Kidney (tissue), 14 donors: Measurements from ENCODE around the gene ADGRL3. TPM values are rescaled to one million over a fixed set of nuclear protein-coding genes. Genes with fewer than 3 reads are reported as not detected.

Experiments used
- DNase-seq, 5 donors: peaks; one replicate each; pipeline ENCODE4 v3.0.0-alpha.2; 2013 to 2020
- FAIRE-seq: peaks from 2 replicates; lab custom pipeline; 2012; peaks lifted over from hg19 to GRCh38; lab: Jason Lieb, UNC
- H3K27ac ChIP-seq, 2 donors: one replicate each; pipeline ENCODE4 v1.7.0; 2013; ENCODE audit warnings: low read depth in 2 of 2, low read length in 2 of 2, inconsistent platforms in 1 of 2
- H3K27me3 ChIP-seq: one replicate; pipeline ENCODE4 v1.7.1; 2013; ENCODE audit warnings: low read length, inconsistent platforms; ENCODE audit not compliant: control insufficient read depth, insufficient read depth
- H3K36me3 ChIP-seq, 3 donors: one replicate each; pipeline versions ENCODE4 v1.7.0 to v1.7.1; 2013; ENCODE audit warnings: low read length in 3 of 3, control low read depth in 1 of 3, inconsistent platforms in 1 of 3; ENCODE audit not compliant: insufficient read depth in 3 of 3, control insufficient read depth in 2 of 3
- H3K4me1 ChIP-seq, 3 donors: one replicate each; pipeline versions ENCODE4 v1.7.0 to v1.7.1; 2013; ENCODE audit warnings: low read length in 3 of 3, inconsistent platforms in 1 of 3, low read depth in 1 of 3; ENCODE audit not compliant: control insufficient read depth in 2 of 3, insufficient read depth in 2 of 3
- H3K4me3 ChIP-seq, 3 donors: one replicate each; pipeline versions ENCODE4 v1.7.0 to v1.8.1; 2013; ENCODE audit warnings: low read length in 3 of 3, control low read depth in 1 of 3, inconsistent platforms in 1 of 3
- H3K9ac ChIP-seq, 3 donors: one replicate each; pipeline versions ENCODE4 v1.7.0 to v1.7.1; 2013; ENCODE audit warnings: low read length in 3 of 3, control low read depth in 1 of 3, inconsistent platforms in 1 of 3
- H3K9me3 ChIP-seq, 3 donors: one replicate each; pipeline versions ENCODE4 v1.7.0 to v1.7.1; 2013; ENCODE audit warnings: low read length in 3 of 3, control low read depth in 1 of 3, inconsistent platforms in 1 of 3; ENCODE audit not compliant: control insufficient read depth in 2 of 3, insufficient read depth in 1 of 3
- CTCF ChIP-seq: IDR thresholded peaks from 3 replicates; pipeline ENCODE4 v1.5.1; 2012; ENCODE audit warnings: mild to moderate bottlenecking, moderate library complexity, borderline replicate concordance; ENCODE audit not compliant: insufficient read depth; ENCODE audit errors: extremely low read depth
- intact Hi-C: fragments of 100-400 bp; cut with DNase I; formaldehyde crosslinking; loops from one replicate; pipeline ENCODE4 v1.11.1; 2022
- polyA plus RNA-seq: library from polyadenylated mRNA; stranded (reverse); fragments of 350-450 nt; fragmentation: Illumina TruSeq; extraction: RNeasy Lipid Tissue Mini Kit (QIAGEN cat#74804); gene quantifications from one replicate; pipeline ENCODE4 v1.2.3, GENCODE V29; 2014; ENCODE audit warnings: low read depth, low replicate concordance; ENCODE audit not compliant: insufficient read depth
- total RNA-seq: library from RNA; stranded (reverse); fragmentation: NEBNext Ultra II Directional; extraction: Animal tissue kit (Norgen Biotek cat#: 25700); gene quantifications from one replicate; pipeline ENCODE4 v1.2.1, GENCODE V29; 2021
- donor health status: control.
- donor health status: control.
- donor health status: control.
- donor health status: control.
- donor health status: control.
- donor health status: DM: yes; HTN: yes; CAD: no.
- donor health status: Normal renal cell carcinoma (clear cell type).

Gene ADGRL3
- total and polyA plus RNA-seq, 2 donors from 2014 or later, result 1.3 to 8.9 TPM

GRCh38 chr4:61997831-61998230, 797.7 kb downstream of the ADGRL3 start:
- no peak for TF ChIP-seq CTCF
- Histone ChIP-seq H3K9ac (no peak overlapping the region), H3K4me1 (no peaks in the 10 kb centered on the region), H3K4me3 (no peak overlapping the region), H3K27ac (no peak overlapping the region), H3K36me3 (no peaks in the 10 kb centered on the region), H3K9me3 (no peaks in the 10 kb centered on the region), H3K27me3 (no peaks in the 10 kb centered on the region)
- intact Hi-C loops, result no loop called here
- DNase-seq (no peak), FAIRE-seq (no peak)

- FAIRE-seq, result no peak
- peak in 2 of 5 donors; percentile 15 to 20 for DNase-seq
- H3K27me3 ChIP-seq, result no peaks in the 10 kb centered on the region
- H3K9me3 ChIP-seq, result no peaks in the 10 kb centered on the region
- H3K4me3 ChIP-seq, result no peak overlapping the region
- H3K27ac ChIP-seq, result no peak overlapping the region
- H3K4me1 ChIP-seq, result no peaks in the 10 kb centered on the region
- TF ChIP-seq CTCF, result no peak
- H3K9ac ChIP-seq, result no peak overlapping the region
- intact Hi-C loops, result no loop called here
- no peaks in the 10 kb centered on the region for H3K36me3 ChIP-seq
Observed at GRCh38 chr4:62003695-62004094, 803.6 kb downstream of the ADGRL3 start.

GRCh38 chr4:62004881-62005280, 804.8 kb downstream of the ADGRL3 start:
- no peak overlapping the region for H3K9ac ChIP-seq
- no peak for FAIRE-seq
- no peak overlapping the region for H3K27ac ChIP-seq
- no peaks in the 10 kb centered on the region for H3K27me3 ChIP-seq
- no peaks in the 10 kb centered on the region for H3K36me3 ChIP-seq
- no peak for TF ChIP-seq CTCF
- H3K9me3 ChIP-seq, result no peaks in the 10 kb centered on the region
- H3K4me1 ChIP-seq, result no peaks in the 10 kb centered on the region
- intact Hi-C loops, result no loop called here
- no peak overlapping the region for H3K4me3 ChIP-seq
- DNase-seq, result no peak

- intact Hi-C loops, result no loop called here
- no peaks in the 10 kb centered on the region for H3K9me3 ChIP-seq
- FAIRE-seq (no peak), DNase-seq (no peak)
- no peak overlapping the region for H3K27ac ChIP-seq
- no peak for TF ChIP-seq CTCF
- no peaks in the 10 kb centered on the region for H3K36me3 ChIP-seq
- no peak overlapping the region for H3K4me3 ChIP-seq
- no peaks in the 10 kb centered on the region for H3K27me3 ChIP-seq
- H3K4me1 ChIP-seq, result no peaks in the 10 kb centered on the region
- H3K9ac ChIP-seq, result no peak overlapping the region
Observed at GRCh38 chr4:62006108-62006507, 806.0 kb downstream of the ADGRL3 start.
